LNCaP clone FGC (cell line): ENCODE results near the gene ST8SIA5.

Experiments
- DNase-seq: peaks from one replicate; pipeline ENCODE4 v3.0.0-alpha.2; 2011; ENCODE audit warnings: low read depth
- H3K4me3 ChIP-seq: 2 replicates; pipeline ENCODE4 v1.5.1; 2011; ENCODE audit warnings: mild to moderate bottlenecking, low read depth, low read length, control low read depth
- TF ChIP-seq, protein P1 (sequence below): IDR thresholded peaks from 2 replicates; pipeline ENCODE4 v1.5.1; 2012; ENCODE audit warnings: mild to moderate bottlenecking; ENCODE audit not compliant: control insufficient read depth, insufficient read depth; ENCODE audit errors: extremely low read depth

Gene ST8SIA5

GRCh38 chr18:46627136-46627535 lies 129.7 kb downstream of the ST8SIA5 start:
- no peak for DNase-seq
- TF ChIP-seq, protein P1, sequence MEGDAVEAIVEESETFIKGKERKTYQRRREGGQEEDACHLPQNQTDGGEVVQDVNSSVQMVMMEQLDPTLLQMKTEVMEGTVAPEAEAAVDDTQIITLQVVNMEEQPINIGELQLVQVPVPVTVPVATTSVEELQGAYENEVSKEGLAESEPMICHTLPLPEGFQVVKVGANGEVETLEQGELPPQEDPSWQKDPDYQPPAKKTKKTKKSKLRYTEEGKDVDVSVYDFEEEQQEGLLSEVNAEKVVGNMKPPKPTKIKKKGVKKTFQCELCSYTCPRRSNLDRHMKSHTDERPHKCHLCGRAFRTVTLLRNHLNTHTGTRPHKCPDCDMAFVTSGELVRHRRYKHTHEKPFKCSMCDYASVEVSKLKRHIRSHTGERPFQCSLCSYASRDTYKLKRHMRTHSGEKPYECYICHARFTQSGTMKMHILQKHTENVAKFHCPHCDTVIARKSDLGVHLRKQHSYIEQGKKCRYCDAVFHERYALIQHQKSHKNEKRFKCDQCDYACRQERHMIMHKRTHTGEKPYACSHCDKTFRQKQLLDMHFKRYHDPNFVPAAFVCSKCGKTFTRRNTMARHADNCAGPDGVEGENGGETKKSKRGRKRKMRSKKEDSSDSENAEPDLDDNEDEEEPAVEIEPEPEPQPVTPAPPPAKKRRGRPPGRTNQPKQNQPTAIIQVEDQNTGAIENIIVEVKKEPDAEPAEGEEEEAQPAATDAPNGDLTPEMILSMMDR, result no peak
- no peak overlapping the region for H3K4me3 ChIP-seq

DNA sequence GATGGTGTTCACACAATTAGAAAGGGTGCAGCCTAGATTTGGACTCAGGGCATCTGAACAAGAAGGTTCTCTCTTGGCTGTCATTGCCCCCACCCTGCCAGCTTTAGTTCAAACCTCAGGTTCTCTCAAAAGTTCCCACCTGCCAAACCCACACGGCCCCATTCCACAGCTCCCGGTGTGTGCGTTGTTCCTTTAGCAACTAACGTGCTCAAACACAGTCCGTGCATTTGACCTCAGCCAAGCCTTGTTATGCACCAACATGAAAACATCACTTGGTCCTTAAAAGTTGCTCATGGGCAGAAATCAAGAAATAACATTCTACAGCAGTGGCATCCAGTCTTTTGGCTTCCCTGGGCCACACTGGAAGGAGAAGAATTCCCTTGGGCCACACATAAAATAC lies 131.8 kb downstream of the ST8SIA5 start:
- TF ChIP-seq, protein P1, result no peak
- DNase-seq, result no peak
- H3K4me3 ChIP-seq, result no peak overlapping the region

GRCh38 chr18:46624127-46624526 lies 132.7 kb downstream of the ST8SIA5 start:
- TF ChIP-seq, protein P1, result no peak
- no peak overlapping the region for H3K4me3 ChIP-seq
- no peak for DNase-seq

DNA sequence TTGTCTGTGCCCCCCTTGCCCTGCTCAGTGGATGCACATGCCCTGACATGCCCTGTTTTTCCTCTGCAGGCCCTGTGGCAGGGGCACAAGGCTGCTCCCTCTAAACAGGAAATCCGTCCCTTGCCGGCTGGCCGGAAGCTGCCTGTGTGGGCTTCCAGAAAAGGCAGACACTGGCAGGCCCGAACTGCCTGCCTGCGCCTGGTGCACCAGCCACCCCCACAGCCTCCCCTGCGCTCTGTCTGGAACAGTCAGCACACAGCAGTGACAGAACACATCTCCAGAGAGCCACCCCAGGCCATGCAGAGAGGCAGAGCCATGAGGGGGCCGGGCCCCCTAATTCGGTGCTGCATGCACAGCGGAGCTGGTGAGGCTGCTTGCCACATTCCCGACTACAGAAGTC lies 133.3 kb downstream of the ST8SIA5 start:
- H3K4me3 ChIP-seq, result no peak overlapping the region
- TF ChIP-seq, protein P1, result no peak
- DNase-seq, result no peak

DNA sequence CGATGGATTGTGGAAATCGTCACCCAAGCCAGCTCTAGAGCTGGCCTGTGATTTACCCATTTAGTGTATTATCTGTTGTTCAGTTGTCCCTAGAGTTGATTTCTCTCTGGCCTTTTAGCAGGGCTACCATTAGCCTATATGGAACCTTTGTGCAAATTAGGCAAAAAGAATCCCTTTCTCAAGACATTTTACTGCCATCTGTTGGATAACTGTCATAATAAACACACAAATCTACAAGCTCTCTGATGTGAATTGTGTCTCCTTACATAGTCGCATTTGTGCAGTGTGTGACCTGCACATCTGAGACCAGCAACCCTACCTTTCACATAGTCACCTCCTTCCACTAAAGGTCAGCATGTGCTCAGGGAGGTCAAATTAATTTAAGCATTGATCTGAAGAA lies 133.9 kb downstream of the ST8SIA5 start:
- TF ChIP-seq, protein P1, result peak; percentile 50
- H3K4me3 ChIP-seq, result no peak overlapping the region
- no peak for DNase-seq

GRCh38 chr18:46622451-46622850 lies 134.4 kb downstream of the ST8SIA5 start:
- no peak for DNase-seq
- TF ChIP-seq, protein P1, result no peak
- no peak overlapping the region for H3K4me3 ChIP-seq

DNA sequence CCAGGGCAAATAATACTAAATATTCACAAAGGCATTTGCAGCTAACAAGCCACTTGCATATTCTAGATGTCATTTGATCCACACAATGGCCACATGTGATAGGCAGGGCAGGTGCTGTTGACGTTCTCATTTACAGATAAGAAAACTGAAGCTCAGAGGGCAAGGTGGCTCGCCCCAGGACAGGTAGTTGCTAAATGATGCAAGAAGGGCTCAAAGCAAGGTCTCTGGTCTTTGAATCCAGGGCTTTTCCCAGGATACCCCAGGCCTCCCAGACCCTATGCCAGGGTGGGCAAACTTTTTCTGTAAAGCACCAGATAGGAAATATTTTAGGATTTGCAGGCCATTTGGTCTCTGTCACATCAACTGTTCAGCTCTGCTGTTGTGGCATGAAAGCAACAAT lies 135.0 kb downstream of the ST8SIA5 start:
- DNase-seq, result no peak
- no peak overlapping the region for H3K4me3 ChIP-seq
- TF ChIP-seq, protein P1, result no peak
